ENCODE data around the gene SPCS1. TPM values are rescaled to one million over a fixed set of nuclear protein-coding genes. Genes with fewer than 3 reads are reported as not detected.
A peak's percentile ranks its signal among the peaks of the same experiment; 100 is the strongest.

SPCS1 gene
- total RNA-seq, 1 experiment from 2014 or later = 101 TPM

DNA sequence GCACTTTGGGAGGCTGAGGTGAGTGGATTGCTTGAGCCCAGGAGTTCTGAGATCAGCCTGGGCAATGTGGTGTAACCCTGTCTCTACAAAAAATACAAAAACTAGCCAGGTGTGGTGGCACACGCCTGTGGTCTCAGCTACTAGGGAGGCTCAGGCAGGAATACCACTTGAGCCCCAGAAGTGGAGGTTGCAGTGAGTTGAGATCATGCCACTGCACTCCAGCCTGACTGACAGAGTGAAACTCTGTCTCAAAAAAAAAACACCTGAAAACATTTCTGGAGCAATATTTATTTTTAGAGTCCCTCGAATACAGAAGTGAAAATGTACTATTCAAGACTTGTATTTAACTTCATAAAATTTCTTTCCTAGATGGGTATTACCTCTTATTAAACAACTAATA lies 4.6 kb downstream of the SPCS1 start (continued):
- TF ChIP-seq, protein P1, sequence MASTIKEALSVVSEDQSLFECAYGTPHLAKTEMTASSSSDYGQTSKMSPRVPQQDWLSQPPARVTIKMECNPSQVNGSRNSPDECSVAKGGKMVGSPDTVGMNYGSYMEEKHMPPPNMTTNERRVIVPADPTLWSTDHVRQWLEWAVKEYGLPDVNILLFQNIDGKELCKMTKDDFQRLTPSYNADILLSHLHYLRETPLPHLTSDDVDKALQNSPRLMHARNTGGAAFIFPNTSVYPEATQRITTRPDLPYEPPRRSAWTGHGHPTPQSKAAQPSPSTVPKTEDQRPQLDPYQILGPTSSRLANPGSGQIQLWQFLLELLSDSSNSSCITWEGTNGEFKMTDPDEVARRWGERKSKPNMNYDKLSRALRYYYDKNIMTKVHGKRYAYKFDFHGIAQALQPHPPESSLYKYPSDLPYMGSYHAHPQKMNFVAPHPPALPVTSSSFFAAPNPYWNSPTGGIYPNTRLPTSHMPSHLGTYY (CRISPR knock-in tag; IDR thresholded peaks at IDR 0.05) = no peak
- TF ChIP-seq MXD4 (CRISPR knock-in tag; IDR thresholded peaks at IDR 0.05; ENCODE audit: borderline replicate concordance) = no peak
- TF ChIP-seq, protein P2, sequence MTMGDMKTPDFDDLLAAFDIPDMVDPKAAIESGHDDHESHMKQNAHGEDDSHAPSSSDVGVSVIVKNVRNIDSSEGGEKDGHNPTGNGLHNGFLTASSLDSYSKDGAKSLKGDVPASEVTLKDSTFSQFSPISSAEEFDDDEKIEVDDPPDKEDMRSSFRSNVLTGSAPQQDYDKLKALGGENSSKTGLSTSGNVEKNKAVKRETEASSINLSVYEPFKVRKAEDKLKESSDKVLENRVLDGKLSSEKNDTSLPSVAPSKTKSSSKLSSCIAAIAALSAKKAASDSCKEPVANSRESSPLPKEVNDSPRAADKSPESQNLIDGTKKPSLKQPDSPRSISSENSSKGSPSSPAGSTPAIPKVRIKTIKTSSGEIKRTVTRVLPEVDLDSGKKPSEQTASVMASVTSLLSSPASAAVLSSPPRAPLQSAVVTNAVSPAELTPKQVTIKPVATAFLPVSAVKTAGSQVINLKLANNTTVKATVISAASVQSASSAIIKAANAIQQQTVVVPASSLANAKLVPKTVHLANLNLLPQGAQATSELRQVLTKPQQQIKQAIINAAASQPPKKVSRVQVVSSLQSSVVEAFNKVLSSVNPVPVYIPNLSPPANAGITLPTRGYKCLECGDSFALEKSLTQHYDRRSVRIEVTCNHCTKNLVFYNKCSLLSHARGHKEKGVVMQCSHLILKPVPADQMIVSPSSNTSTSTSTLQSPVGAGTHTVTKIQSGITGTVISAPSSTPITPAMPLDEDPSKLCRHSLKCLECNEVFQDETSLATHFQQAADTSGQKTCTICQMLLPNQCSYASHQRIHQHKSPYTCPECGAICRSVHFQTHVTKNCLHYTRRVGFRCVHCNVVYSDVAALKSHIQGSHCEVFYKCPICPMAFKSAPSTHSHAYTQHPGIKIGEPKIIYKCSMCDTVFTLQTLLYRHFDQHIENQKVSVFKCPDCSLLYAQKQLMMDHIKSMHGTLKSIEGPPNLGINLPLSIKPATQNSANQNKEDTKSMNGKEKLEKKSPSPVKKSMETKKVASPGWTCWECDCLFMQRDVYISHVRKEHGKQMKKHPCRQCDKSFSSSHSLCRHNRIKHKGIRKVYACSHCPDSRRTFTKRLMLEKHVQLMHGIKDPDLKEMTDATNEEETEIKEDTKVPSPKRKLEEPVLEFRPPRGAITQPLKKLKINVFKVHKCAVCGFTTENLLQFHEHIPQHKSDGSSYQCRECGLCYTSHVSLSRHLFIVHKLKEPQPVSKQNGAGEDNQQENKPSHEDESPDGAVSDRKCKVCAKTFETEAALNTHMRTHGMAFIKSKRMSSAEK (CRISPR knock-in tag; IDR thresholded peaks at IDR 0.05; ENCODE audit: borderline replicate concordance) = no peak
- no peak for TF ChIP-seq HMGA2 (CRISPR knock-in tag; IDR thresholded peaks at IDR 0.05)

DNA sequence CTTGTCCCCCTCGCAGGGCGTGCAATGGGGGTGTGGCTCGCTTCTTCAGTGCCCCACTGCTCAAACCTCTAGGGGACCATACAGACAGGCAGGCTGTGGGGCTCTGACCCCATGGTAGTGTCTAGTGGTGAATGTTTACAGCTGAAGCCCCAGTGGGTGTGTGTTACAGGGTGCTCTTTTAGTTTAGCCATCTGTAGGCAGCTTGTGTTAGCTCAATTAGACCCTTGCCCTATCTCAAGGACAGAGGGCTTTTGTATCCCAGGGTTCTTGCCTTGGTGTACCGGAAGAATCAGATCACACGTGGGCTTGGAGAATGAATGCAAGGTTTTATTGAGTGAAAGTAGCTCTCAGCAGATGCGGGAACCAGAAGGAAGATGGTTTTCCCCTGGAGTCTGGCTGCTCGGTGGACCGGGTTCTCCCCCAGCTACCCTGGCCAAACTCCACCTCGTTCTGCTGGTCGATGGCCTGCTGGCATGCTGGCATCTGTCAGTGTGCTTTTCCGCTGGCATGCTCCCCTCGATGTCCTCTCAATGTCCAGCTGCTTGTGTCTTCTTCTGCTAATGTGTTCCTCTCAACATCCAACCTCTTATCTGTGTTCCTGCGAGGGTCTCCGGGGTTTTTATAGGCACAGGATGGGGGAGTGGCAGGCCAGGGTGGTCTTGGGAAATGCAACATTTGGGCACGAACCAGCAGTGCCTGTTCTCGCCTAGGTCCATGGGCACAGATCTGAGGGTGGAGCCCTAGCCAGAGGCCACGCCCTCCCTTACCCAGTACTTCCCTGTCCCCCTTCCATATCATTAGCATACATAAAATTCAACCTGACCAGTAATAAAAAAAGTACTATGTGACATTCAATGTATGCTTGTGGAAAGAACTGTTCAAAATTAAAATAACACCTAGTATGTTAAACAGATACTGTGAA lies 6.6 kb downstream of the SPCS1 start:
- ChIA-PET POLR2A (no interaction called here), CTCF (no interaction called here)
- no peaks in the 10 kb centered on the region for H3K27me3 Mint-ChIP-seq (ENCODE audit: low read depth)
- DNase-seq (ENCODE audit: low spot score) (no peak), ATAC-seq (no peak)
- no peak overlapping the region; the same call in 1 of the 2 replicates for H3K27ac Mint-ChIP-seq
- H3K9me3 Mint-ChIP-seq = no peaks in the 10 kb centered on the region
- peaks cover 8% of the 10 kb centered on the region for H3K4me1 Mint-ChIP-seq
- no peak overlapping the region for H3K4me3 Mint-ChIP-seq
- H3K36me3 Mint-ChIP-seq = peaks cover 19% of the 10 kb centered on the region
- TF ChIP-seq GRHL2 (CRISPR knock-in tag; IDR thresholded peaks at IDR 0.05; ENCODE audit: insufficient replicate concordance, severe bottlenecking) = no peak
- TF ChIP-seq, protein P2 (CRISPR knock-in tag; IDR thresholded peaks at IDR 0.05; ENCODE audit: borderline replicate concordance) = no peak
- TF ChIP-seq, protein P3, sequence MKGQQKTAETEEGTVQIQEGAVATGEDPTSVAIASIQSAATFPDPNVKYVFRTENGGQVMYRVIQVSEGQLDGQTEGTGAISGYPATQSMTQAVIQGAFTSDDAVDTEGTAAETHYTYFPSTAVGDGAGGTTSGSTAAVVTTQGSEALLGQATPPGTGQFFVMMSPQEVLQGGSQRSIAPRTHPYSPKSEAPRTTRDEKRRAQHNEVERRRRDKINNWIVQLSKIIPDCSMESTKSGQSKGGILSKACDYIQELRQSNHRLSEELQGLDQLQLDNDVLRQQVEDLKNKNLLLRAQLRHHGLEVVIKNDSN (CRISPR knock-in tag; IDR thresholded peaks at IDR 0.05) = no peak

DNA sequence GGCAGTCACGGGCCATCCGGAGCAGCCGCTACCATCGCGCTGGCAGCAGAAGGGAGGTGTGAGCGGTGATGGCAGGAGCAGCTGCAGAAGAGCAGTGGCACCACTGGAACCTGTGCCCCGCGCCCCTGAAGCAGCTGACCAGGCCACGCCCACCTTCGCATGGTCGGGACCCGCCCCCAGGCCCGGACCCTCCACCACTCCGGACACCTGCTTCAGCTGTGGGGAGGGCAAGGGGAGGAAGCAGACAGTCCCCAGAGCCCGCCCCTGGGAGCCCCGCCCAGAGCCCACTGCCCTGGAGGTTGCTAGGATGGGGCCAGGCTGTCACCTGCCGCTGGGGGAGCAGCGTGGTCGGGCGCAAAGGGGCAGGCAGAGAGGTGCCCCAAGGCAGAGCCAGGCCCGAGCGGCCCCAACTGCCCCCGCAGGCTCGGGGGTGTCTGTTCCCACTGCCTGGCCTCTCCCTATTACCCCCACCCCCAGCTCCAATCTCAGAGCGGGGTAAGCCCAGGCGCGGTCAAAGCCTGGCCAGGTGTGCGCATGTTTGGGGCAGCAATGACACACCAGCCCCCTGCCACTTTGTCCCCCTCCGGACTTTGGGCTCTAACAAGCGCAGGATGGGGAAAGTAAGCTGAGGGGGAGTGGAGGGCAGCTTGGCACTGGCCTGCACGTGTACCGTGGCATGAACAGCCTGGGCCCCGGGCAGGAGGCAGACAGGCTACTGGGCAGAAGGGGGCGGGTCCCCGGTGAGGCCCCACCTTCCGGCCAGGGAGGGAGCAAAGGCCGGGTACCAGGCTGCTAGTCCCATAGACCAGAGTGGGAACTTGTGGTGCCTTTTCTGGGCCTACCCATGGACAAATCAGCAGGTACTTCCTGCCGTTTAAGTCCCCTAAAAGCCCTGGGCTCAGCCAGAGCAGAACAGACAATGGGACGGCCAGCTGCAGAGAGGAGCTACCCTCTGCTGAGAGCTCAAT lies 8.7 kb downstream of the SPCS1 start:
- no peaks in the 10 kb centered on the region for H3K9me3 Mint-ChIP-seq
- H3K27me3 Mint-ChIP-seq (ENCODE audit: low read depth) = no peaks in the 10 kb centered on the region
- peak overlapping the region; percentile 68 for H3K4me3 Mint-ChIP-seq
- DNase-seq (ENCODE audit: low spot score) (peak; percentile 96), ATAC-seq (peak; percentile 96)
- no peak overlapping the region for H3K27ac Mint-ChIP-seq
- ChIA-PET CTCF (interaction anchor here (0.6 to 4.1 kb wide), 5 partner anchors 9 to 415 kb away, joined by 3 to 18 read pairs (median 13); partner anchors contain the start of genes GLT8D1 and SPCS1), POLR2A (interaction anchor here (0.5 to 1.5 kb wide), 3 partner anchors 9 to 44 kb away, joined by 3 read pairs; partner anchors contain the start of genes GLT8D1, GNL3 and SPCS1)
- peaks cover 7% of the 10 kb centered on the region for H3K4me1 Mint-ChIP-seq
- peaks cover 12% of the 10 kb centered on the region for H3K36me3 Mint-ChIP-seq
- TF ChIP-seq, protein P4, sequence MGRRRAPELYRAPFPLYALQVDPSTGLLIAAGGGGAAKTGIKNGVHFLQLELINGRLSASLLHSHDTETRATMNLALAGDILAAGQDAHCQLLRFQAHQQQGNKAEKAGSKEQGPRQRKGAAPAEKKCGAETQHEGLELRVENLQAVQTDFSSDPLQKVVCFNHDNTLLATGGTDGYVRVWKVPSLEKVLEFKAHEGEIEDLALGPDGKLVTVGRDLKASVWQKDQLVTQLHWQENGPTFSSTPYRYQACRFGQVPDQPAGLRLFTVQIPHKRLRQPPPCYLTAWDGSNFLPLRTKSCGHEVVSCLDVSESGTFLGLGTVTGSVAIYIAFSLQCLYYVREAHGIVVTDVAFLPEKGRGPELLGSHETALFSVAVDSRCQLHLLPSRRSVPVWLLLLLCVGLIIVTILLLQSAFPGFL (CRISPR knock-in tag; IDR thresholded peaks at IDR 0.05; ENCODE audit: borderline replicate concordance) = no peak
- TF ChIP-seq NR2C2 (CRISPR knock-in tag; IDR thresholded peaks at IDR 0.05) (no peak), ETV6 (CRISPR knock-in tag; IDR thresholded peaks at IDR 0.05) (peak; percentile 48; the same call in 1 of the 2 replicates), RORB (CRISPR knock-in tag; IDR thresholded peaks at IDR 0.05) (no peak), TP53 (CRISPR knock-in tag; IDR thresholded peaks at IDR 0.05) (no peak), FOXP1 (CRISPR knock-in tag; IDR thresholded peaks at IDR 0.05; ENCODE audit: borderline replicate concordance) (peak; percentile 45; the same call in 1 of the 2 replicates), NR1H2 (CRISPR knock-in tag; IDR thresholded peaks at IDR 0.05) (no peak)
- TF ChIP-seq, protein P3 (CRISPR knock-in tag; IDR thresholded peaks at IDR 0.05) = peak; percentile 47
- TF ChIP-seq, protein P5, sequence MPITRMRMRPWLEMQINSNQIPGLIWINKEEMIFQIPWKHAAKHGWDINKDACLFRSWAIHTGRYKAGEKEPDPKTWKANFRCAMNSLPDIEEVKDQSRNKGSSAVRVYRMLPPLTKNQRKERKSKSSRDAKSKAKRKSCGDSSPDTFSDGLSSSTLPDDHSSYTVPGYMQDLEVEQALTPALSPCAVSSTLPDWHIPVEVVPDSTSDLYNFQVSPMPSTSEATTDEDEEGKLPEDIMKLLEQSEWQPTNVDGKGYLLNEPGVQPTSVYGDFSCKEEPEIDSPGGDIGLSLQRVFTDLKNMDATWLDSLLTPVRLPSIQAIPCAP (CRISPR knock-in tag; IDR thresholded peaks at IDR 0.05) = no peak

Data from WTC11 (cell line).